Fibroblast of villous mesenchyme (primary cell): ENCODE results near the gene SCUBE1. TPM values are rescaled to one million over a fixed set of nuclear protein-coding genes. Genes with fewer than 3 reads are reported as not detected.

ENCODE experiments used
- DNase-seq: peaks from one replicate; pipeline ENCODE4 v3.0.0-alpha.2; 2010; ENCODE audit warnings: low read depth
- H3K4me3 ChIP-seq: 2 replicates; pipeline ENCODE4 v1.5.1; 2011; ENCODE audit warnings: low read depth, mild to moderate bottlenecking, low read length
- CTCF ChIP-seq: IDR thresholded peaks from 2 replicates; pipeline ENCODE4 v1.5.1; 2012; ENCODE audit warnings: low read depth, mild to moderate bottlenecking, low read length; ENCODE audit not compliant: insufficient read depth
- total RNA-seq: library from RNA; depleted of rRNA; stranded (reverse); fragments of >200 nt; gene quantifications from 2 replicates; pipeline ENCODE4 v1.2.3, GENCODE V29; 2012

The SCUBE1 gene
- total RNA-seq, 1 donor, result not detected

- H3K4me3 ChIP-seq, result no peak overlapping the region
- no peak for TF ChIP-seq CTCF
- no peak for DNase-seq
Measured at GRCh38 chr22:43345356-43345755, 2.2 kb upstream of the SCUBE1 start.

- no peak for TF ChIP-seq CTCF
- DNase-seq, result no peak
- H3K4me3 ChIP-seq, result no peak overlapping the region
Measured at GRCh38 chr22:43344520-43344787, 1.3 kb upstream of the SCUBE1 start.

GRCh38 chr22:43343670-43344519, 723 bp upstream of the SCUBE1 start:
- no peak for TF ChIP-seq CTCF
- DNase-seq, result no peak
- H3K4me3 ChIP-seq, result no peak overlapping the region

- no peak overlapping the region for H3K4me3 ChIP-seq
- no peak for TF ChIP-seq CTCF
- no peak for DNase-seq
Measured at GRCh38 chr22:43342347-43343261, 568 bp downstream of the SCUBE1 start.

GRCh38 chr22:43341565-43341964, 1.6 kb downstream of the SCUBE1 start:
- no peak for TF ChIP-seq CTCF
- DNase-seq, result no peak
- H3K4me3 ChIP-seq, result no peak overlapping the region

- DNase-seq, result no peak
- H3K4me3 ChIP-seq, result no peak overlapping the region
- no peak for TF ChIP-seq CTCF
Measured at GRCh38 chr22:43338766-43339345, 4.3 kb downstream of the SCUBE1 start.
